ENCODE results near the gene PLEKHN1.

PLEKHN1 gene

DNA sequence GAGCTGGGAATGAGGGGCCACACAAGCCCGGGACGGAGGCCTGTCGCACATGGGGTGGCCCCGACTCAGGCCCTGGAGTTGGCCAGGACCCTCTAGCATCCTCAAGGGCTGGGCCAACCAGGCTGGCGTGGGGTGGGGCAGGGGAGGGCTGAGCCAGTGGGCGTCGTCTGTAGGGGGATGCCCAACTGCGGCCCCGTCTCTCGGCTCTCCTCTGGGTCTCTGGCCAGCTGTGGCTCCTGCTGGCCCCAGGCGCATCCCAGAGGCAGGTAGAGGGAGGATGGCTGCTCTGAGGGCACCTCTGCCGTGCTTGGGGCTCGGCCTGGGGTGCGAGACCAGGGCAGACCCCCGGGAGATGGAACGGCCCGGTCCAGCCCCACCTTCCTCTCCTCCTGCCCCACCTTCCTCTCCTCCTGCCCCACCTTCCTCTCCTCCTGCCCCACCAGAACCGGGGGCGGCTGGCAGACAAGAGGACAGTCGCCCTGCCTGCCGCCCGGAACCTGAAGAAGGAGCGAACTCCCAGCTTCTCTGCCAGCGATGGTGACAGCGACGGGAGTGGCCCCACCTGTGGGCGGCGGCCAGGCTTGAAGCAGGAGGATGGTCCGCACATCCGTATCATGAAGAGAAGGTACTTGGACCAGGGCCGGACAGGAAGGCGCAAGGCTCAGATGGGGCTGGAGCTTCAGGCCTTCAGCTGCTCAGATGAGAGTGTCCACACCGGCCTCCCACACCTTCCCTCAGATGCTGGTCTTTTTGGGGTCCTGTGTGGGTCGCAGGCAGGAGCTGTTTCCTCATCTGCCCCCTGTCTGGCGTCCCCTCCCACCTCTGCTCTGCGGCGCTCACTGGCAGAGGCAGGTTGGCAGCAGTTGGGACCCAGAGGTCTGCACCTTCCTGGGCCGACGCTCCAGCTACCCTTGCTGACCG is 36.3 kb upstream of the PLEKHN1 start:
- no peak for DNase-seq

DNA sequence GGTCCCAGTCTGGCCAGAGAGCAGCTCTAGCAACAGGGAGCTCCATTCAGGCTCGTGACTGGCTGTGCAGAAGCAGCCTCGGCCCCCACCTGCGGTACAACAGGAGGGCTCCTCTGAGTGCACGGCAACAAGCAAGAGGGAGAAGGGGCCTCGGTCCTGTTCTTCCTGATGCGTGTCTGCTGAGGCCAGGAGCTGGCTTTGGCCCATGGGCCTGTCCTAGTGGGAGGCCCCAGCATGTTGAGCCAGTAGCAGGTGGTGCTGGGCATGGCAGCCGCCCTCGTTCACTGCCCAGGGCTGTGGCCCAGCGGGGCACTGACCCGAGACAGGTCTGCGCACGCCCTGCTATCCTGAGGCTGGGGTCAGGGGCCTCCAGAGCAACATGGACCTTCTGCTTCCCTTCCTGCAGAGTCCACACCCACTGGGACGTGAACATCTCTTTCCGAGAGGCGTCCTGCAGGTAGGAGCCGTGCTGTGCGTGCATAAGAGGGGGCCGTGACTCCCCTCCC is 35.6 kb upstream of the PLEKHN1 start:
- DNase-seq = no peak

DNA sequence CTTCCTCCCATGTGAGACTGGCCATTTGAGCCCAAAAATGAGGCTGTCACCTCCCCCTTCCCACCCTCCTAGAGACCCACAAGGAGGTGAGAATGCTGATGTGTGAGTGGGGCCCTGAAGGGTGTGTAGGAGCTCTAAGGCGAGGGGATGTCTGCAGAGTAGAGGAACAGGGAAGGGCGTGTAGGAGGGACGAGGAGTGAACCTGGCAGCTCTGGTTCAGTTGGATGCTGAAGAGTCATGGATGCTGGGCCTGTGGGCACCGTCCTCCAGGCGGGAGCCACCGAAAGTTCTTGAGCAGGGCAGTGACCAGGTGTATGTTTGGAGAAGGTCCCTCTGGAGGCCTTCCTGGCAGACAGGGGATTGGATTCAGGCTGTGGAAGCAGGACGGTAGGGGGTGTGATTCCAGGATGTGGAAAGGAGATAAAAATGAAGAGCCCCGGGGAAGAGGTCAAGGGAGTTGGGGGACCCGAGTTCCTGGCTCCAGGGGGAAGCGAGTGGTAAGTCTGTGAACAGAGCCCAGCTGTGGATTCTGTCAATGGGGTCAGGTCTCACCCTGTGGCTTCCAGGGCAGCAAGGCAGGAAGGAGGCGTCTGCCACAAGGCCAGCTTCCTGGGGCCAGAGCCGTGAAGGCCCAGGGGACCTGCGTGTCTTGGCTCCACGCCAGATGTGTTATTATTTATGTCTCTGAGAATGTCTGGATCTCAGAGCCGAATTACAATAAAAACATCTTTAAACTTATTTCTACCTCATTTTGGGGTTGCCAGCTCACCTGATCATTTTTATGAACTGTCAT is 34.7 kb upstream of the PLEKHN1 start:
- DNase-seq = no peak

- no peak for DNase-seq
Observed at GRCh38 chr1:932173-932510, 34.1 kb upstream of the PLEKHN1 start.

DNA sequence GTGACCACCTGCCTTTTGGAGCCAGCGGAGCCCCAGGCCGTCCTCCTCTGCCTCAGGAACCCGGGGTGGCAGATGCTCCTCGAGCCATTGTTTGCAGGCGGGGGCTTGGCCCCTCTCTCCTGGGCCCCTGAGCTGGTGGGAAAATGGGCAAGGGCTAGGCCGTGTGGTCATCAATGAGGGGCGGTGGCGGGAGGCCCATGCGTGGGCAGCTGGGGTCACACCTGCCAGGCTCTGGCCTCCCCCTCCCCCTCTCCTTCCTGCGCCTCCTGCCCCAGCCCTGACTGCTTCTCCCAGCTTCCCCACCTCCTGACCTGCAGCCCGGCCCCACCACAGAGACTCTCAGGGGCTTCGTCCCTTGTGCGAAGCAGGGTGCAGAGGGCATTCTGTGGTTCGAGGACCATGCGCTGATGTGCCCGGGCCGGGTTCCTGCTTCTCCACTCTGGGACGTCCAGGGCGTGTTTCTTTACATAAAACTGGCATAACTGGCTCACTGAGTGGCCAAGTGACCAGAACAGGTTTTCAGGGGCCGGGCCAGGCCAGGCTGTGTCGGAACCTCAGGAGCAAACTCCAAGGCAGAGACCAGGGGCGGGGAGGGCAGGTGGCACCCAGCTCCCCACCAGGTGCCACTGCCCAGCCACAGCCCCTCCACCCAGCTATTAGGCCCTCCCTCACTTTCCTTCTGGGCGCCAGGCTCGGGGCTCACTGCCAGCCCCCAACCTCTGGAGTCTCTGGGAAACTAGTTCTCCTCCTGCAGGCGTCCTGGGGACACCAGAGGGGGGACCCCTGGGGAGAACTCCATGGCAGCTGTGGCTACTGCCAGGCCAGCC is 33.3 kb upstream of the PLEKHN1 start:
- no peak for DNase-seq

GRCh38 chr1:933603-933940 is 32.7 kb upstream of the PLEKHN1 start:
- DNase-seq = no peak

DNA sequence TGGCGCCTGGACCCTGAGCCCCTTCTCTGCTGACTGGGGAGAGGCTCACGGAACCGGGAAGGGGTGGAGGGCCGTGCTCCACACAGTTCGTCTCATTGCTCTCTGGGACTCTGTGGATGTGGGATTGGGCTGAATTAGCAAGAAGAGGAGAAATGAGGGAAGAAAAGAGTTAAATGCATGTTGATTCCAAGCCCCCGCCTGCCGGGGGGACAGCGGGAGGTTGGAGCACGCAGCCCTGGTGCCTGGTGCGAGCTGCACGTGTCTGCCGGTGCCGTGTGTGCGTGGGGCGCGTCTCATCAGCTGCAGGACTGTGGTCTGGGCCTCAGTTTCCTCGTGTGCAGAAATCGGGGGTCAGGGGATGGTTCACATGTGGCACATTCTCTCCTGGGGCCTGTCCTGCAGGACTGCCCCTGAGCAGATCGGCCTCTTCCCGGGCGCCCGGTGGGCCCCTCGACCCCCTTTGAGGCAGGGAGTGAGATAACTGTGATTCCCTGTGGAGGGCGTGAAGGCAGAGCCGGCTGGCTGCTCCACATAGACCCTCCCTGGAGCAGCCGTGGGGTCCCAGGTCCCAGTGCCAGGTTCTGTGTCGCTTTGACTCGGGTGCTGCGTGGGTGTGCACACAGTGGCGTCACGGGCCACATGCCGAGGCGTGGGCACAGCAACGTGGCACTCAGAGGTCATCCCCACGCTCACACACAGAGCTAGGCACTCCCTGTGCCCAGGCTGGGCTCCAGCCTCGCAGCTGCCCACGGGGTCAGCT is 31.1 kb upstream of the PLEKHN1 start:
- no peak for DNase-seq

DNA sequence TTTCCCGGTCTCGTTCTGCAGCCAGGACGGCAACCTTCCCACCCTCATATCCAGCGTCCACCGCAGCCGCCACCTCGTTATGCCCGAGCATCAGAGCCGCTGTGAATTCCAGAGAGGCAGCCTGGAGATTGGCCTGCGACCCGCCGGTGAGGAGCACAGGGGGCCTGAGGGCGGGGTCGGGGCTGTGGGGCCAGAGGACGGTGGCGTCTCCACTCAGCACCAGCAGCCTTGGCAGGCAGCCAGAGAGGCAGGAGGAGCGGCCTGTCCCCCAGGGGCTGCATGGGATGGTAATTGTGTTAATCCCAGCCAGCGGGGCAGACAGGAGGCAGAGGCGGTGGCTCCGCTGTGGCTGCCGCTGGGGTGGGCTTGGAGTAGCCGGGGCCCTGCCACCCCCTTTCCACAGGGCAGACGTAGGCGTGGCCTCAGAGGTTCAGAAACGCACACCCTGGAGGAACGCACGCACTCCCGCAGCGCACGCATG is 30.5 kb upstream of the PLEKHN1 start:
- DNase-seq = no peak

GRCh38 chr1:936348-937264 is 29.7 kb upstream of the PLEKHN1 start:
- no peak for DNase-seq

- DNase-seq = no peak
Observed at GRCh38 chr1:937521-937920, 28.8 kb upstream of the PLEKHN1 start.

DNA sequence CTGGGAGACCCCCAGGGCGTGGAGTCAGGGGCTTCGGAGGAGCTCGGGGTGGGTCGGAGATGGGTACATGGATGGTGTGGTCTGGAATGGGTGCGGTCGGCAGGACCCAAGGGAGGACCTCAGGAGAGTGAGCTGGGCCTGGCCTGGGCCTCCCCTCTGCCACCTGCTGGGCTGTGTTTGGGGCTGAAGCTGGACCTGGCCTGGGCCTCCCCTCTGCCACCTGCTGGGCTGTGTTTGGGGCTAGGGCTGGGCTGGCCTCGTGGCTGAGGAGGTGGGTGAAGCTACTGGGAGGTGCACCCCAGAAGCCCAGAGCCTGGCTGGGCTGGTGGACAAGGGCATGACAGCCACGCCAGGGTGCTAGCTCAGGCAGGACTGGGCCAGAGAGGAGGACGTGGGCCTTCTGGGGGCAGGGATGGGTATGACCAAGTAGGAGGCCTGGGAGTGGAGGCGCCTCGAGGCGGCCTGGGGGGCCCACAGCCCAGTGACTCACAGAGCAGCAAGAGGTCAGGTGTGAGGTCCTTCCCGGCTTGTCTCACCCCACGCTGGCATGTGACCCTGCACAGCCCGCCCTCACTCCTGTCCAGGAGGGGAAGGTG is 28.1 kb upstream of the PLEKHN1 start:
- DNase-seq = no peak

- no peak for DNase-seq
Observed at GRCh38 chr1:938711-939489, 27.4 kb upstream of the PLEKHN1 start.

DNA sequence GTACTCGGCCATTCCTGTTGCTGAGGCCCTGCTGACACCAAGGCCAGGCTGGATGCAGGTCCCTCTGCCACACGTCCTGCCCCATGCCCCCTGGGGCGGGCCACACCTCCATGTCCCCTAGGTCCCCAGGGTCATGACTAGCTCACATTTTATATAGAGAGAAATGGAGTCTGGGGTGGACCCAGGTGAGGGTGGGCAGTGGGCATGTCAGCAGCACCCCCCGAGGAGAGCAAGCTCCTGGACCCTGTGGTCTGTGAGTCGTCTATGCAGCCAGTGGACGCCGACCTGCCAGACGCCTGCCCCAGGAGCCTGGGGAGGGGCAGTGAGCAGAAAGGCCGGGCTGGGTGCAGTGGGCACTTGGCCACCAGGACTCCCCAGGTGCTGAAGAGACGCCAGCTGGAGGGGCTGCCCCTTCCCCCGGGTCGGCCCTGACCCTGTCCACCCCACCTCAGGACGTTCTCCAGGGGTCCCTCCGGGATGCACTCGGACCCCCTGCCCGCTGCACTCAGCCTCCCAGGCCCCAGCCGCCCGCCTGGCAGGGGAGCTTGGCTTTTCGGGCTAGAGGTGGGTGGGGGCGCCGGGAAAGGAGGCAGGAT is 26.7 kb upstream of the PLEKHN1 start:
- no peak for DNase-seq

DNA sequence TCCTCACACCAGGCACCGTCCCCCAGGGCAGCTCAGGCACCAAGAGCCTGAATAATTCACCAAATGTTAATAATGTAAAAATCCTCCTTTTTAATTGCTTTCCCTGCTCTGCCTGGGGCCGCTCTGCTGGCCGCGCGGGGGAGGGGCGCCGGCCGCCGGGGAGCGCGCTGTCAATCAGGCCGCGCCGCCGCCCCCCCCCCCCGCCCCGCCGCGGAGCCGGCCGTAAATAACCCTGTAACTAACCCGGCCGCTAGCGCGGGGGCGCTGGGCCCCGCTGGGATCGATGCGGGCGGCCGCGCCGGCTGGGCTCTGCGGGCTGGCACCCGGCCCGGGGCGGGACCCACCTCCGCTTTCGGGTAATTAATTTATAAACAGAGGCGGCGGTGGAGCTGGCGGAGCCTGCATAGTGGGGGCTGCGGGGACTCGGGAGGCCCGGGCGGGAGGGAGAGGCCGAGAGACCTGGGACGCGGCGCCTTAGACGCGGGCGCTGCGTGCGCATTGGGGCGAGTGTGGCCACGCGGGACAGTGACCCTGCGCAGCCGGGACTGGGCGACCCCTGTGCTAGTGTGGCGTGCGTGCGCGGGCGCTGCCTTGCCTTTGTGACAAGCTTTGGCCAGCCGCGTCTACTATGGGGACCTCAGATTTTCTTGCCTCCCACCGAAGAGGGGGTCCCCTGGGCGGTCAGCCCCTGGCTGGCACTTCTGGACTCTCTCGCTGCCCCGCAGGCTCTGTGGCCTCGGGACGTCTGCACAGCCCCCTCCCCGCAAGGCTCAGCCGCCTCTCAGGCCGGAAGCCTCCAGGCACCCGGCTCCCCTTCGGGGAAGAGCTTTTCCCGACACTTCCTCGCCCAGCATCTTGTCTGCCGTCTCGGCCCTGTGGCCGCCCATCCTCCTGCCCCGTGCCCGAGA is 25.9 kb upstream of the PLEKHN1 start:
- DNase-seq = no peak

DNA sequence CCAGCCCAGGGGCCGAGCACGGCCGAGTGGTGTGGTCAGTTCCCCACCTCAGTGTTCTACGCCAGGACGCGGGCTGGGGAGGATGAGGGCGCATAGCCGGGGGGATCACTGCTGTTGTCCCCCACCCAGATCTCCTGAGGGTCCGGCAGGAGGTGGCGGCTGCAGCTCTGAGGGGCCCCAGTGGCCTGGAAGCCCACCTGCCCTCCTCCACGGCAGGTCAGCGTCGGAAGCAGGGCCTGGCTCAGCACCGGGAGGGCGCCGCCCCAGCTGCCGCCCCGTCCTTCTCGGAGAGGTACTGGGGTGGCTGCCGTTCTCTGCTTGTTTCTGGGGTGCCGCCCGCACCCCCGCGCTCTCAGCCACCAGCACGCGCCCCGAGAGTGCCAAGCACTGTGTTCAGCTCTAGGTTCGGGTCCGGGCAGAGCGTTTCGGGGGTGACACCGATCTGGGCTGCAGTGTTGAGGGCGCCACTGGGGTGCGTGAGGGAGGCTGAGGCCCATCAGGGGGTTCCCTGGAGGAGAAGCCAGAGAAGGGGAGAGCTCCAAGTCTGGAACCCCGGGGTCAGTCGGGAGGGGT is 25.2 kb upstream of the PLEKHN1 start:
- DNase-seq = no peak

DNA sequence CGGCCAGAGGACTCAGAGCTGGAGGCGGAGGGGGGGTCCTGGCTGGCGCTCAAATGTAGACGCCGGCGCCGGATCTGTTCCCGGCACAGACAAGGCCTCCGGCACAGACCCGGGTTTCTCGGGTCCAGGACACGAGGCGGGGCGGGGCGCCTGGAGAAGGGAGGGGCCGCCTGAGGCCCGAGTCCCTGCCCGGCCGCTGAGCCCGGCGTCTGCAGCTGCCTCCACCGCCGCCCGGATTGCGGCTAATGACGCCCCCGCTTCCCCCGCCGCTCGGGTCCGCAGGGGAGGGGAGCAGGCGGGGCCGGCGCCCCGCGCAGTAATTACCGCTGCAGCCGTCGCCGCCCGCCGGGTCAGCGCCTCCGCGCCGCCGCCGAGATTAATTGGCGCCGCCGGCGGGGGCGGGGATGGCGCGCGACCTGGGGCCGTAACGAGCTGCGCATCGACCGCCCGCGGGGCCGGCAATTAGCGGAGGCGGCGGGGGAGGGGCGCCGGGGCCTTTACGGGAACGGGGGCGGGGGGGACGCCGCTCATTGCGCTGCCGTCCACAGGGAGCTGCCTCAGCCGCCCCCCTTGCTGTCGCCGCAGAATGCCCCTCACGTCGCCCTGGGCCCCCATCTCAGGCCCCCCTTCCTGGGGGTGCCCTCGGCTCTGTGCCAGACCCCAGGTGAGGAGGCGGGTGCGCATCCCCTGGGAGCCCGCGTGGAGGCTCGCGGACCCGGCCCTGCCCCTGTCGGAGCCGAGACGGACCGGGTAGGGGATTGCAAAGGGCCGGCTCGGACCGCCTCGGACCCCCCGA is 24.5 kb upstream of the PLEKHN1 start:
- no peak for DNase-seq

- DNase-seq = no peak
Observed at GRCh38 chr1:942411-942821, 23.9 kb upstream of the PLEKHN1 start.
